HG02884 (cell line): ENCODE measurements around the gene CENPF.
"Not testable (repeated sequence)": the region's sequence is repeated elsewhere in the genome, so short reads cannot be mapped to it uniquely, and the experiment has no call there.

Experiments
- ATAC-seq: cut with Tn5 transposase; IDR thresholded peaks from one replicate; pipeline ENCODE4 v1.9.1; 2021; ENCODE audit warnings: mild to moderate bottlenecking, moderate library complexity; ENCODE audit not compliant: unreplicated experiment

CENPF gene

DNA sequence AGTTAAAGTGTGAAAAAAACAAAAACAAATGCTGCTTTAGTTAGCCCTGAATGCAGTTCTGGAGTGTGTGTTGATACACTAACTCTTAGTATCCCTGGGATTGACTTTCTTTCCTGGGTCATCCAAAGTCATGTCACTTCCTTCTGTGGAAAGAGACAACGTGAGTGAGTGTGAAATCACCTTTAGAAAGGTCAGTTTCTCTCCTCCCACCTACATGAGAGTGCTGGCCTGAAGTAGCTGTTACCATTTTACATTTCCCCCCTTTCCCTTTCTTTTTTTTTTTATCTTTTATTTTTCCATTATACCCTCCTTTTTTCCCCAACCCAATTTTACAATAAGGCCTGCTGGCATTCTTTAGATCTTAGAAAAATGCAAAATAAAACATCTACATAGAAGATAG lies 55.2 kb downstream of the CENPF start:
- ATAC-seq, result no peak

DNA sequence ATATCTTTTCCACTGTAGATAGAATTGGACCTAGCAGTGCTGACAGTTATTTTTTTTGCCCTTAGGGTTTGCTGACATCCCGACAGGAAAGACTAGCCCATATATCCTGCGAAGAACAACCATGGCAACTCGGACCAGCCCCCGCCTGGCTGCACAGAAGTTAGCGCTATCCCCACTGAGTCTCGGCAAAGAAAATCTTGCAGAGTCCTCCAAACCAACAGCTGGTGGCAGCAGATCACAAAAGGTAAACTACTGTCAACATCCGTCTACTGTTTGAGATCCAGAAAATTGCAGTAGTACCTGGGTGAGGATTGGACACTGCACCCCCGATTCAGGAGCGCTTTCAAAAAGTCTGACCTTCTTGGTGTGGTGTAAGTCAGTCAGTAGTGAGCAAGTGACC lies 55.8 kb downstream of the CENPF start:
- no peak for ATAC-seq

DNA sequence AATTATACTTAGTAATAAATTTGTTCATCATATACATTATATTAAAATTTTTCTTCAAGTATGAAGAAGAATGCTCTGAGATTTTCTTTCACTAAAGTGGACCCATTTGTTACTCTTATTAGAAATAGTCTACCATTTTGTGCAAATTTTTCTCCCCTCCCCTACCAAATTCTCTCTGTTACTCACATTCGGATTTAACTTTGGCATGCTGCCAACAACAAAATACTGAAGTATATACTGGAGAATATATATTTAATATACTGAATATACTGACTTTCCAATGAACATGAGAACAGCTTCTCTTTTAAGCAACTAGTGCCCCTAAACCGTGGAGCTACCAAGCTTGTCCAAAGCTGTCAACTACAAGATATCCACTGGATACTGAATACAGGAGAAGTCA lies 57.2 kb downstream of the CENPF start:
- no peak for ATAC-seq

DNA sequence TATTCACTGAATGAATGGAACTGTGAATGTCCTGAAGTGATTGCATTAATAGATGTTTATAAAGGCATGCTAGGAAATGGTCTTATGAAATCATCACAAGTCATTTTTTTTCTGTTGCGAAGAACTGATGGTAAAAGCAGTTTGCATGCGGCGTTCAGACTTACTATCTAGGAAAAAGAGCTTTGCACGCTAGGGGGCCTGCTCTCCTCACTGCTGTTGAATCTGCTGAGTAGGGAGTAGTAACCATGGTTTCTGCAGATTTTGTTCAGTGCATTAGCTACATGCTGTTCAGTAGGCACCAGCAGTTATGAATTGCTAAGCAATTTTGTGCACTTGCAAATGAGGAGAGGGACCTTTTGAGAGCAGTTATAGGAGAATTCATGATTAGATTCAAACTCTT lies 57.9 kb downstream of the CENPF start:
- no peak for ATAC-seq

DNA sequence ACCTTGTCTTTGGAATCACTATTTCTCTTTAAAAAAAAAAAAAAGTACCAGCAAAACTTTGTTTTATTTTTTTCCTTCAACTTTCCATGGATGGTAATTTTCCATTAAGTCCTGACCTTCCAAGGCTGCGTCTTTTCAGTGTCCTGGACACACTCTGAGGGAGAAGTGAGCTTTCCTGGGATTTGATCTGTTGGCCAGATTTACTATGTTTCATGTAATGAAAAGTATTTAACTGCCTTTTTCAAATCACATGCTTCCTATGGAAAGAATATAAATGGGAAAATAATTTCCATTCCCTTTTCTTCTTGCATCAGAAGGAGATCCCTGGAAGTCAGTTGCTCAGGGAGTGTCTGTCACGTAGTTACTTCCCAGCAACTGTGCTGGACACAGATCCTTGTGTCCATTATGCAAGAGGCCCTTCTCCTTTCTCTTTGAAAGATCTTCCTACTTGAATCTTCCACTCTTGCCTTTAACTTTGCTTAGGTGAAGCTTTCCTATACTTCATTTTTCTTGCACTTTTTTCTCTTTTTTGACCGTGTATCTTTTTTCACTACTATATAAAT lies 59.3 kb downstream of the CENPF start:
- no peak for ATAC-seq

DNA sequence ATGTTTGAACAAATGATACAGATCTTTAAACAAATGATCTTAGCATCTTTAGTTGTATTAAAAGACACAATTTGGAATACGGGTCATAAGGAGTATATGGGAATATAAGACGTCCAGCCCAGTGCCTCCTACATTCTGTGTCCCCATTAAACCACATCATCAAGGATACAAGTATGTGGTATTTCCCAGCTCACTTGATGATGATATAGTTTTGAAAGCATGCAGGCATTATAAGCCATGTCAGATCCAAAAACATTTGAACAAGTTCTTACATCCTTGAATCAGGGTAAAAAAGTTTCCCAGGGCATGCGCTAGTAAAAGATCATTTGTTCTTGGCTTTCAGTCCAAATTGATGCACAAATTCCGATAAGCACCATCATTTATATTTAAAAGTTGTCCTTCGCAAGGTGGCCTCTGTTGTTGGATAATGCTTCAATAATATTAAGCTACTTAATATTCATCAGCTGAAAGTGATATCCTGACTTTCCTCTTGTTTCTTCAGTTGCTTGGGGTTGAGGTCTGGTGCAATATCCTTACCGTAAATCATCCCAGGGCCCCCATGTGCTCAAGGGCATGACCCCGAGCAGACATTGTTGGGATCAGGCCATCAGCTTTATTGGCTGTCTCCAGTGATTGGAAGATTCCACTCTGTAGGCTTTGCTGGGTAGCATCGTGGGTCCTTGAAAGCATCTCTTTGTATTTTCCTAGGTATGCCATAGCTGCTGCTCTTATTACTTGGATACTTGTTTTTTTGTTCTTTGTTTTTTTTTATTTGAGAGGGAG lies 61.8 kb downstream of the CENPF start:
- ATAC-seq, result no peak

DNA sequence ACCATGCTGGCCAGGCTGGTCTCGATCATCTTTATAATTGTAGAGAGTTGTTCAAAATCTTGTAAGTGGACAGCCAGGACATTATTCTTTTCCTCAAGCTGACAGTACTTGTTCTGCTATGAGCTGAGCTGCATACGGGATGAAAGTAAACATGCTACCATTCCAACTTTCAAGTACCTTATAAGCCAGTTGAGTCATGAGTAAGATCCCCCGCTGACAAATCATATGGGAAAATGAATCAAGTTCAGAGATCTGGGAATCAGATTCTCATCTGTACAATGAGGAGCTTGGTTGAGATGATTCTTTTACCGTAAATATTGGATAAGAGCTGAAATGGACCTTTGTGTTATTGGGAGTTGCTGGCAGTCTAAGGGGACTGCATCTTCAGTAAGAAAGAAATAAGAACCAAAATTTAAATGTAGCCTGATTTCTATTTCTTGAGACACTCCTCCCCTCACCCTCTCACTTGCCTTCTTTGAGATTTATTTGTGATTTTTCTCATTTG lies 62.7 kb downstream of the CENPF start:
- ATAC-seq, result no peak

DNA sequence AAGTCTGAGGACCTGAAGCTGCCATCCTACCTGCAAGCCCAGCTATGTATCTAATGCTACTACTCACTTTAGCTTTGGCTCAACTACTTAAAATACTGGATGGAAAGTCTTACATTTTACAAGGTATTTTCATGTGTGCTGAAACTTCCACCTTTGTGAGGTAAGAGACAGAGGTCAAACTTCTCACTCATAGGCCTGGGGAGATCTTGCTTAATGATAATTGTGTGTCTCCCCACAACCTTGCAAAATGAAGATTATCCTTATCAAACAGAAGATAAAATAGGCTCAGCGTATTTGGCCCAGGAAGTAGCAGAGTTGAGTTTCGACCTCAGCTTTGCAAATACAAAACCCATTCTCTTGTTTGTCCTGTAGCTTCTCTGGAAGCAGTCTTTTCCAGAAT lies 63.7 kb downstream of the CENPF start:
- ATAC-seq, result no peak

DNA sequence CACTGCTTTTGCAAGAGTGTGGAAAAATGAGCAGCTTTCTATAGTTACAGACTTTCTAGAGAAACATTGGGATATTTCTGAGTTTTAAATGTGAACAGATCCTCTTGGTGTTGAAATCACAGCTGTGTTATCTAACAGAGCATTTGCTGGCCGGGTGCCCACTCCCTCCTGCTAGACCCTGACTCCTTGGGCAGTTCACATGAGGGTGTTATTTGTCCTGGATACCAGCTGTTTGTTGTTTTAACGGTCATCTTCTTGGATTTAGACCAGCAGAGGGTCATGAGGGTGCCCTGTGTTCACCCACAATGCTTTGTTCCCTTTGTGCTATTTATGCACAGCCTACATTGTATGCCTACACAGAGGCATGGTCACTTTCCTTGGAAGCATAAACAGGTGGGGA lies 67.1 kb downstream of the CENPF start:
- no peak for ATAC-seq

DNA sequence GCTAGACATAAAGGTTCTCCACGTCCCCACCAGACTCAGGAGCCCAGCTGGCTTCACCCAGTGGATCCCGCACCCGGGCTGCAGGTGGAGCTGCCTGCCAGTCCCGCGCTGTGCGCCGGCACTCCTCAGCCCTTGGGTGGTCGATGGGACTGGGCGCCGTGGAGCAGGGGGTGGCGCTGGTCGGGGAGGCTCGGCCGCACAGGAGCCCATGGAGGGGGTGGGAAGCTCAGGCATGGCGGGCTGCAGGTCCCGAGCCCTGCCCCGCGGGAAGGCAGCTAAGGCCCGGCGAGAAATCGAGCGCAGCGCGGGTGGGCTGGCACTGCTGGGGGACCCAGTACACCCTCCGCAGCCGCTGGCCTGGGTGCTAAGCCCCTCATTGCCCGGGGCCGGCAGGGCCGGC lies 70.0 kb downstream of the CENPF start:
- not testable (repeated sequence) for ATAC-seq

DNA sequence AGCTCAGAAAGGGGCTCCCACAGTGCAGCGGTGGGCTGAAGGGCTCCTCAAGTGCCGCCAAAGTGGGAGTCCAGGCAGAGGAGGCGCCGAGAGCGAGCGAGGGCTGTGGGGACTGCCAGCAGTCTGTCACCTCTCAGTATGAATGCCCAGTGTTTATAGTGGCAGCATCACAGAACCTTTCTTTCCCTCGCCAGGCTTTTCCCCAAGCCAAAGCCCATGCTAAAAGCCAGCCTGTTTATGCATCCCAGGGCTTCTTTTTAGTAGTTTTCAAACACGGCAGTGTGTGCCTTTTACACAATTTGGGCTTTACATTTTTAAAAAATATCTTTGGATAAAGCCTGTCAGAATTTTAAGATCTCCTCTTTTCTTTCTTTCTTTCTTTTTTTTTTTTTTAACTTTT lies 70.6 kb downstream of the CENPF start:
- ATAC-seq, result no peak

DNA sequence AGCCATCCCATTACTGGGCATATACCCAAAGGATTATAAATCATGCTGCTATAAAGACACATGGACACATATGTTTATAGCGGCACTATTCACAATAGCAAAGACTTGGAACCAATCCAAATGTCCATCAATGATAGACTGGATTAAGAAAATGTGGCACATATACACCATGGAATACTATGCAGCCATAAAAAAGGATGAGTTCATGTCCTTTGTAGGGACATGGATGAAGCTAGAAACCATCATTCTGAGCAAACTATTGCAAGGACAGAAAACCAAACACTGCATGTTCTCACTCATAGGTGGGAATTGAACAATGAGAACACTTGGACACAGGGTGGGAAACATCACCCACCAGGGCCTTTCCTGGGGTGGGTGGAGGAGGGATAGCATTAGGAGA lies 72.5 kb downstream of the CENPF start:
- not testable (repeated sequence) for ATAC-seq

DNA sequence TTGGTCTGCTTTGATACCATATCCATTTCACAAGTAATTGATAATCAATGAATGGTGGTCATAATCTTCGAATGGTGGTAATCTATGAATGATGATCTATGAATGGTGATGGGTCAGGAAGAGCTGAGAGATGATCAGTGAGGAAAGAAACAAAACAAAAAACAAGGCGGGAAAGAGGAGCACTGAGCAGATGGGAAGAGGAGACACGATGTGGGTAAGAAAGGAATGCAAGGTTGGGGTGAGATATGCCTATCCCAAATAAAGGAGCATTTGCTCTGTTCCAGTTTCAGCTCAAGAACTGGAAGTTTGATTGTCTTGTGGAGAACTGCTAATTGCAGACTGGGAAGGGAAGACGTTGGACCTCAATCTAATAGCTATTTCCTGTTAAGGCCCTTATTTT lies 73.8 kb downstream of the CENPF start:
- ATAC-seq, result no peak

DNA sequence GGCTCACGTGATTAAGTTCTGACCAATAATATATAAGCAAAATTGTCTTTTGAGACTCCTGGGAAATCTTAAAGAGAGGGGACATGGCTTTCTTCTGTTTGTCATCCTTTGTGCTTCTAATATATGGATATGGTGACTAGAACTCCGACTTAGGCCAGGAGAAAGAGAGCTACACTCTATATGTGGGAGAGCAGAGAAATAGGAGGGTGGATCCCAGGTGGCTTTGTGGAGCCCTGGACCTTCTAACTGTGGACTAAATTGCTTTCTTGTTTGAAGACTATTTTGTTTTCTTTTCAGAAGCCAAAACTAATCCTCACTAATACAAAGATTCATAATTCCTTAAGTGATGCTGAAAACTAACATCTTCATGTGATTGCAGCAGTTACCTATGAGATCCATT lies 75.0 kb downstream of the CENPF start:
- ATAC-seq, result no peak

DNA sequence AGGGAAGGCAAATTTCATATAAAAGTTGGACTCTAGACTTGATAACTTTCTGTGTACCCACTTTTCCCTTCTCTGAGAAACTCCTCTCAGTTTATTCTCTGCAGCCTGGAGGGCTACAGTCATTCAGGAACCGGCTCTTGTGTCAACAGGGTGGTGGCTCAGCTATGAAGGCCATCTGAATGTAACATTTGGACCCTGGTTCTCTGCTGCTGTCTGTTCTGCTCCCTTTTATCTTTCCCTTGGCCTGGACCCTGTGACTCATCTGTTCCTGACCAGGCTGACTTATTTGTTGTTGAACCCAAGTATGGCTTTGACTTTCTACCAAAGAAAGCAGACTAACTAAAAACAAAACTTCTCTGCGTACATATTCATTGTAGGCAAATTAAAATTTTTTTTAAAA lies 75.4 kb downstream of the CENPF start:
- no peak for ATAC-seq

DNA sequence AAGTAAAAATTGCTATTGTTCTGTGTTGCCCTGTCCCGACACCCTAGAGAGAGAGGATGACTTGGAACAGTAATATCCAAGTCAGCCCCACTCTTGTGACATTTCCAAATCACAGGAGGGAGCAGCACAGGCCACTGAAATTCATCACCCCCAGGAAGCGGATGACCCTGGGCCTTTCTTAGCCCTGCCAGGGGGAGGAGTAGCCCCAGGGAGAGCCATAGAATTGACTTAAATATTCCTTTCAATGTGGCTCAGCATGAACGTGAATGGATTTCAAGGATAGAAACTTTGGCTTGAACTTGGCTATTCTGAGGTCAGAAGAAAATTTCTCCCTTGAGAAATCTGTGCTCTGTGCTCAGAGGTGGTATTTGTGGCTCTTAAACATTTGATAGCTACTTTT lies 80.6 kb downstream of the CENPF start:
- ATAC-seq, result no peak

DNA sequence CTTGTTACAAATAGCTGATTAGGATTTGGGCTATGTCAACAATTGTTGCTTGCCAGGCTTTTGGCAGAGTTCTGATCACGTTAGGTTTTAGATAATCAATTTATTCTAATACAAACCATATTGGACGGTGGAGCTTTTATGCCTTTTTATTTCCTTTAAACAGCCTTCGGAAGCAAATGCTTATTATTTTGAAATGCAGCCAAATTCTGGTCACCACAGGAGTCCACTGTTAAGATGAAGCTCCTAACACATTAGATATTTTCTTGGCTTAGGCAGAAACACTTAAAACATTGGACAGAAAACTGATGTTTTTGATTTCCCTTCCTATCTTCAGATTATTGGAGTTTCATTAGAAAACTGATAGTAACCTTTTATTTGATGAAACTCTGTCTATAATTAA lies 82.9 kb downstream of the CENPF start:
- ATAC-seq, result no peak

DNA sequence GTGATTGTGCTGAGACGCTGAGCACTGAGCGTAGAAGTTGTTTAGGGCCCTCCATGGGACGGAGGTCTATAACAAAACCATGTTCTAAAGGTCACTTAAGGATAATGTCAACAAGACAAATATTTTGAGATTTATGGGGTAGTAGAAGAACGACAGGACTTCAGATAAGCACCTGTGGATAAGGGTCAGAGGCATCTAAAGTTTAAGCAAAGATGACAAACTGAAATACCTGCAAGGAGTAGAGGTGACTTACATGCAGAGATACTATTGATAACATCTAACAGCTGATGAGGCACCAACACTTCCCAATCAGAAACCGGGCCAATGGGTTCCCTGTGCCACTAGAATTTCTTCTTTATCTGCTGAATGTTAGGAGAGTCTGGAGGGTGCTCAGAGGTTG lies 83.5 kb downstream of the CENPF start:
- no peak for ATAC-seq

DNA sequence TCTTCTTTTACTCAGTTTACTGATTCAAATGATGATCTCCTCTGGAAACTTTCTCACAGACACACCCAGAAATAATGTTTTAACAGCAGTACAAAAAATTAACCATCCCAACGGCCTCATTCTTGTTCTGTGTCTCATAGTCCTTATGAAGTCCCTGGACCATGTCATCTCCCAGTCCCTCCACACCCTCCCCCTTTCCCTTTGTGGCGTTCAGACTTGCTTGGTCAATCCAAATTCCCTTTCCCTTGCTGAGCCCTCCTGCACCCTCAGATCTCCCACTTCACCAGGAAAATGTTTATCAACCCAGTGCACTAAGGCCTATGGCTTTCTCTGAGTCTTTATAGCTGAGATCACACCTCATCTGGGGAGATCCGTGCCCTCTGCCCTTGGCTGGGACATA lies 85.9 kb downstream of the CENPF start:
- ATAC-seq, result no peak

DNA sequence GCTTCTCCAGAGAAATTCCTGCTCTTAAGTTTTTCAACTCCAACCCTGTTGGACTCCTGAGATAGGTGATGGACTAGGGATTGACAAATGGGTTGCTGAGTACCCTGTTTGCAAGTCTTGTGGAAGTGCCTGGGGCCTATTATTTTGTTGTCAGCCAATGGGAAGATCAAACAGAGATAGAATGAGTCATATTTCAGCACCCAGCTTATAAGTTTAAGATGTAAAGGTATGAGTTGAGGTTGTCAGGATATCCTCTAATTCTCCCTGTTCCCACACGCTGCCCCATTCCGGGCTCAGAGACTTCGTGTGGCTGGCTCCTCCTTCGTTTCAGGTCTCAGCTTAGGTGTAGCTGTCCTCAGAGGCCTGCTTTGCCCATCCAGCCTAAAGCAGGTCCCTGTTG lies 91.8 kb downstream of the CENPF start:
- ATAC-seq, result no peak

DNA sequence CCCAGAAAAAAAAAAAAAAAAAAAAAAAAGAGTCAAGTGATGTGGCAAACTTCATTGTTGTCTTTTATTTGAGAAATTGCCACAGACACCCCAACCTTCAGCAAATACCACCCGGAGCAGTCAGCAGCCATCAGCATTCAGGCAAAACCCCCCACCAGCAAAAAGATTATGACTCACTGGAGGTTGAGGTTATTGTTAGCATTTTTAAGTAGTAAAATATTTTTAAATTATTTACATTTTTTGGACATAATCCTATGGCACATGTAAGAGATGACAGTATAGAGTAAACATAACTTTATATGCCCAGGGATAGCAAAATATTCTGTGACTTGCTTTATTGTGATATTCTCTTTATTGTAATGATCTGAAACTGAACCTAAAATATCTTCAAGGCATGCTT lies 95.6 kb downstream of the CENPF start:
- no peak for ATAC-seq

DNA sequence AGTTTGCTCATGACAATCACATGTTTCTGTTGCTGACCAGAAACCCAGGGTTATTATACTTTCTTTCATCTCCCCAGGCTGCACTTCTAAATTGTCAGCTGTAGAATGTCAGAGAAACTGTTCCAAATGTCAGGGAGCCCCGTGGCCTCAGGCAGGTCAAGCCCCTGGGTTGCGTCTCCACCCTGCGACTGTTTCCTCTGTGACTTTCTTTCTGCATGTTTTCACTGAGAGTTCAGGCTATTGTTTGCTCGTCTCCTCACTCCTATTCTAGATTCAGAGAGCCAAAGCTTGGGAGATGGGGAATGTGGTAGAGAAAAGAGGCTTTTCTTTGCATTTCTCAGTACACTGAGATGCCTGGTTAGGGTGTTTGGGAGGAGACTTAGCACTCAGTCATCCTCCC lies 97.4 kb downstream of the CENPF start:
- no peak for ATAC-seq

DNA sequence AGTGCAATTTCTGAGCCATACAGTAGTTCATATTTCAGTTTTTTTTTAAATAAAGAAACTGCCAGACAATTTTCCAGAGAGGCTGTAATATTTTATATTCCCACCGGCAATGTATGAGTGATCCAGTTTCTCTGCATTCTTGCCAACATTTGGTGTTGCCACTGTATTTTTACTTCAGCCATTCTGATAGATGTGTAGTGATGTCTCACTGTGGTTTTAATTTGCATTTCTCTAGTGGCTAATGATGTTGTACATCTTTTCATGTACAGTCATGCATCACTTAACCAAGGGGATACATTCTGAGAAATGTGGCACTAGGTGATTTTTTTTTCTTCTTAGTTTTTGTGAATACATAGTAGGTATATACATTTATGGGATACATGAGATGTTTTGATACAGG lies 99.6 kb downstream of the CENPF start:
- no peak for ATAC-seq
